ENCODE results near the gene AFG1L. TPM values are rescaled to one million over a fixed set of nuclear protein-coding genes. Genes with fewer than 3 reads are reported as not detected.

AFG1L gene
- polyA plus RNA-seq, 3 donors from 2014 or later: 4.1 to 5.4 TPM; not detected in 1

DNA sequence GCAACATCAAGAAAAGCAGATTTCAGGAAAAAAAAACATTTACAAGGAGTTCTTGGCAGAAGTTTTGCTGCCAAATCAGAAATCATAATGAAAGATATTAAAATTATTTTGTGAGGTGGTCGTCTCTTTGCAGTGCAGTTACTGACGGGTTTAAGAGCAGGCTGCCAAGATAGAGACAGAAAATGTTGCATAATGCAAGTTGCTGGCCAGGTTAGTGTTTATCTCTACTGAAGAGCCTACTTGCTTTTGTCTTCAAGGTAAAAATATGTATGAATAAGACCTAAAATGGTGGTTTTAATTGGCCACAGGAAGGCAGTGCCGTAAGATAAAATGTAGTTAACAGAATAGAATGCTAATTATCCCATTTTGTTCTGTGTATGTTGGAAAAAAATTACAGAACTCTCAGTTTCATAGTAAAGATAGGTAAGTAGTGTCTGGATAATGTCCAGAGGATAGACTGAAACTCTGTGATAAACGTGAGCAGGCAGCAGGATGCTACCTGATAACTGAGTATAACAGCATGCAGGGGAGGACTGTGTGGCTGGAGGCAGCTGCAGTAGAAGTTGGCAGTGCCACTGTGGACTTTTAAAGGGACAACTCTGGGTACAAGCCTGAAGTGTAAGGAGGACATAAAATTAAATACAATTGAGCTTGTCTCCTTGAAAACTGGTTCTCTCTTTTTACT lies 279.7 kb downstream of the AFG1L start:
- H3K4me1 Mint-ChIP-seq: peaks cover 62 to 79% of the 10 kb centered on the region in 2 donors
- peaks cover 0 to 2% (median 2%) of the 10 kb centered on the region in 3 donors for H3K27me3 Mint-ChIP-seq (ENCODE audit: low read depth in 3 of 3)
- H3K9me3 Mint-ChIP-seq: no peaks in the 10 kb centered on the region
- H3K36me3 Mint-ChIP-seq: peaks cover 13 to 20% (median 17%) of the 10 kb centered on the region in 3 donors
- H3K27ac Mint-ChIP-seq: peak overlapping the region in 3 of 6 donors; percentile 41 to 72 (median 43)
- no peak for DNase-seq
- no peak overlapping the region for H3K4me3 Mint-ChIP-seq

Other genes starting within 250 kb of the AFG1L start
- 10 to 100 TPM; 50.3 to 71.5 (median 64.6) TPM for gene OSTM1, start 220.3 kb upstream of the AFG1L start, polyA plus RNA-seq
- not detected for gene NR2E1, start 129.0 kb upstream of the AFG1L start, polyA plus RNA-seq
- 100 to 1,000 TPM; 218 to 469 (median 234) TPM for gene SNX3, start 34.0 kb upstream of the AFG1L start, polyA plus RNA-seq

Data from immature natural killer cell (primary cell).